HG03095 (cell line): ENCODE measurements around the gene C17orf114.
"Not testable (repeated sequence)": the region's sequence is repeated elsewhere in the genome, so short reads cannot be mapped to it uniquely, and the experiment has no call there.

Source experiments
- ATAC-seq: cut with Tn5 transposase; IDR thresholded peaks from one replicate; pipeline ENCODE4 v1.9.1; 2021; ENCODE audit warnings: moderate library complexity; ENCODE audit not compliant: unreplicated experiment

Gene C17orf114

DNA sequence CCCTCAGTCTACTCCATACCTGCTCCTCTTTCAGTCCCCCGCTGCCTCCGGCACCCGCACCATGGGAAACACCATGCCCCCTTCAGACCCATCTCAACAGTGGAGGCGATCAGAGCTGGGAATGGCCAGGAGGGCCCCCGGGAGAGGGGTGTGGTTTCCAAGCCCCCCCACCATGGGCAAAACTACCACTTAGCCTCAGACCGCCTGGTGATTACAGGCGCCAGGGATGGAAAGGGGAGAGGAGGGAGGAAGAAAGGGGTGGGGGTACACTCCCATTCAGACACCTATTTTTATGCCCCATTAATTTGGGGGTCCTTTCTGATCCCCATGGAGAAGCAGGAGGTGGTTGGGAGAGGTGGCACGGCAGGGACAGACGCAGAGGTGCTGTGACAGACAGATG lies at the start of gene C17orf114:
Gene C17orf114 (minus strand): TSS at position 101 of the 400 bp plus-strand sequence.
- ATAC-seq = no peak

DNA sequence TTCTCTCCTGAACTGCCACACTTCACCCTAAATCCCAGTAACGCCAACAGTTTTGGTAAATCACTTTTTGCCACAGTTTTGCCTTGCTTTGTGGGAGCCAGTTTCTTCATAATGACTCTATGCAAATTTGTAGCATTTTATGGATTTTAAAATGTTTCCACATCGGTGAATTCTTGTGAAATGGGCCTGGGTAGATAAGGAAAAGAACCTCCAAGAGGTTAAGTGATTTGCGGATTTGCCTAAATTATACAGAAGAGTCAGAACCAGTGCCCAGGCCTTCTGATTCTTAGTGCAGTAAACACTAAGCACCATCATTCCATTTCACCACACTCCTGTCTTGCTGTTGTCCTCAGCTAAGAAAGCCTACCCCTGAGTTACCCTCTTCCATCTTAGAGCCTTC lies 49.0 kb upstream of the C17orf114 start:
- no peak for ATAC-seq

DNA sequence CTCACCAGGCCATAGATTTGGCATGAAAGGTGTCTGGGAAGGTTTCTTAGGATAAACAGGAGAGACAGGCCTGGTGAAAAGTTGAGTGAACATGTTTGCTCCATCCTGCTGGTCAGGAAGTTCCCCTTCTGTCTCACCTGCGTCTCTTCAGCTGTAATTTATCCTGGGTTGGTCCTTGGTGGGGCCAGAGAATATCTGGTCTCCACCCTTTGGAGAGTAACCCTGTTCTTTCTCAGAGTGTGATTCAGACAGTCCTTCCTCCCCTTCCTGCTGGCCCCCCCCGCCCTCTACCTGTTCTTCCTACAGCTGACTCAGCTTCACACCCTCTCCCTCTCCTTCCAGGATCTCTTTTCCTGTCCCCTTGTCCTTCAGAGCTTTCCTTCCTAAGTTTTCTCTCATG lies 48.1 kb upstream of the C17orf114 start:
- no peak for ATAC-seq

DNA sequence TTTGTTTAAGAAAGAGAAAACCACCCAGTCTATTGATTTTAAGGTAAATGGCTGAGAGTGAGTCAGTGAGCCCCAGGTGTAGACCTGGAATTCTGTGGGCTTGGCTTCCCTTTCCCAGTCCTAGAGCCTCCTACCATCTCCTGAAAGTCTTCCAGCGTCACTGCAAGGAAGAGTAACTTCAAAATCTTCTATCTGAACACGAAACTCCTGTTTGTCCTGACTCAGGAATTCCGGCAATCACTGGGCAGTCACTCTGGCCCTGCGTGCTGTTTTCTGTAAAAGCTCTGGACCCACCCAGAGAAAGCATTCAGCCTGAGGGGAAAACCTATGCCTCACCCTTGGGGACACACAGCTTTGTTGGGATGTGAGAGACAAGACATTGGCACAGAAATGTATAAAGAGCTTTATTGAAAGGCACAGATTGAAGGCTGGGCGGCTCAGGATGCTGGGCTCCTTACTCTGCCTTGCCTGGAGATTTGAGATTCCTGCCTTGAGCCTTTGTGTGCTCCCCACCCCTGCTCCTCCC lies 46.9 kb upstream of the C17orf114 start:
- ATAC-seq = no peak

DNA sequence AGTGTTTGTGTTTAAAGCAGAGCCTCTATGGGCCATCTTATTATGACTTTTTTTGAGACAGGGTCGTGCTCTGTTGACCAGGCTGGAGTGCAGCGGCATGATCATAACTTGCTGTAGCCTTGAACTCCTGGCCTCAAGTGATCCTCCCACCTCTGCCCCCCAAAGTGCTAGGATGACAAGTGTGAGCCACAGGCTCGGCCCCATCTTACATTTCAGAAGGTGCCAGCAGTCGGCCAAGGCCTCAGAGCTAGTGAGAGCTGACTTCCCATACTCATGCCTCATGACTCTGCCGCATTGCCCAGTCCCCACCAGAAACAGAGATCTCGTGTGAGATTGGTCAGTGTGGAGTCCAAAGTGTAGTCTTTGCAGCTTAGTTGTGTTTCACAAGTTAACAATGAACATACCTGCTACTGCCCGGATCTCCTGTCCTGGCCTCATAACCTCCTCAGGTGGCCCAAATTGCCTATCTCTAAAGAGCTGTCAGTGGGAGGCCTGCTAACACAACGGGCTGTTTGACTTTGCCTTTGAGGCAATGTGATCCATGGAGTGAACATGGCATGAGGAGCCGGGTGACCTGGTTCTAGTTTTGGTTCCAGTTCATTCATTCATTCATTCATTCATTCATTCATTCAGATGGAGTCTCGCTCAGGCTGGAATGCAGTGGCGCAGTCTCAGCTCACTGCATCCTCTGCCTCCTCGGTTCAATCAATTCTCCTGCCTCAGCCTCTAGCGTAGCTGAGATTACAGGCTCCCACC lies 44.7 kb upstream of the C17orf114 start:
- no peak for ATAC-seq

DNA sequence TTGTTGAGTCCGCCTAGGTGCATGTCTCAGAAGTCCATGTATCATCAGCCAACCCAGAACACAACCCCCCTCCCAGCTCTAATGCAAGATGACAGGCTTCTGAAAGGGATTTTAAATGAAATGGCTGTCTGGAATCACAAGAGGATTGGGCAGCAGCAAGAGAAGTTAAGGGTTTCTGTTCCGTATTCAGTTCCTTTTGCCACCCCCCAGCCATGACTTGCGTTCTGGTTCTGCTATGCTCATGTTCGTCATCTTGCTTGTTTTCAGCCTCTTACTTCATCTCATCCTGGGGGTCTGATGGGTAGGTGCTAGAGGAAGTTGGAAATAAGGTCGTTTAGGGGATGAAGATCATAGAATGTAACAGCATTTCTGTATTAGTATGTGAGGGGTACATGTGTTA lies 43.0 kb upstream of the C17orf114 start:
- ATAC-seq = no peak

DNA sequence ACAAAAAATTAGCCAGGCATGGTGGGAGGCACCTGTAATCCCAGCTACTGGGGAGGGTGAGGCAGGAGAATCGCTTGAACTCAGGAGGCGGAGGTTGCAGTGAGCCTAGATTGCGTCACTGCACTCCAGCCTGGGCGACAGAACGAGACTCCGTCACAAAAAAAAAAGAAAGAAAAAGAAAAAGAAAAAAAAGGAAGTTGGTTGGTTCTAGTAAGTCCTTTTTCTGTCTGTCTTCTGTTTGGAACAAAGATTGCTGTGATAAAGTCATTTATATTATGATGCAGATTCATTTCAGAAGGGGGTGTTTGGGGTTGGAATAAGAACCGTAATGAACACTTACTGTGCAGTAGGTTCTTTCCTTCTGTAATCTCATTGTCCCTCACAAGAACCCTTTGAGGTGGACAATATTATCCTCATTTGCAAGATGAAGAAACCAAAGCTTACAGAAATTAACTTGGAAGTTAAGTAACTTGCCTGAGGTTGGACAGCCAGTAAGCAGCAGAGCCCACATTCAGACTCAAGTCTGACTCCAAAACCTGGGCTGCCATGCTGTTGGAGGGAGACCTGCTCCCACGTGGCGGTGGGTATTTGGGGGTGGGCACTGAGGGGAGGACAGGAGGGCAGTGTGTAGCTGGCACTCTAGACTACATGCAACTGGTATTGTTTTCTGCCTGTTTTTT lies 41.3 kb upstream of the C17orf114 start:
- ATAC-seq = no peak

DNA sequence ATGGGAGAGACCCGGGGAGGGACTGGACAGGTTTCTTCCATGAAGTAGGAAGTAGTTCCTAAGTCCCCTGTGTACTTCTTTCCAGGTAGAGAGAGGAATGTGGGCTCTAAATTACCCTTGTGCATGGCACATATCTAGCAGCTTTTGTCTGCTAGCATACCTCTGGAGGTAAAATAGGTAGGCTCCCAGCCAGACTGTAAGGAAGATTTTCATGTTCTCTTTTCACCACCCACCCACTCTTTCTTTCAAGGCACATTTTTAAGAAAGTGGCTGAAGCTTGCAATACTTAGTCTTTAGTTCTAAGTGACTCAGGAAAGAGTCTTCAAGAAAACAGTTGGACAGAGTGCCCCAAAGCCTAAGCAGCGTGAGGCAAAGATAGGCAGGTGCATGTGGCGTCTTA lies 40.2 kb upstream of the C17orf114 start:
- ATAC-seq = no peak

DNA sequence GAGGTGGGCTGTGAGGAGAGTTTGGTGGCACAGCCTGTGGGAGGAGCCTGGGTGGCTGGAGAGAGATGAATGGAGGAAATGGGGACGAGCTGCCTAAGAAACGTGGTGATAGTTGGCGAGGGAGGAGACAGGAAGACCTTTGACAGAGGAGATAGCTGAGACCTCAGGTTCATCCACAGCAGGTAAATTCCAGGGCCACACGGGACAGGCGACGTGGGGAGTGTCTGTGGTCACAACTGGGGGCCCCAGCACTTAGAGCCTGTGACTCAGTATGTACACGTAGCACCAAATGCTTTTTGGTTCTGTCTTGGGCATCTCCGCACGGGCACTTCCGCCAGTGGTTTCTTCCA lies 38.7 kb upstream of the C17orf114 start:
- no peak for ATAC-seq

DNA sequence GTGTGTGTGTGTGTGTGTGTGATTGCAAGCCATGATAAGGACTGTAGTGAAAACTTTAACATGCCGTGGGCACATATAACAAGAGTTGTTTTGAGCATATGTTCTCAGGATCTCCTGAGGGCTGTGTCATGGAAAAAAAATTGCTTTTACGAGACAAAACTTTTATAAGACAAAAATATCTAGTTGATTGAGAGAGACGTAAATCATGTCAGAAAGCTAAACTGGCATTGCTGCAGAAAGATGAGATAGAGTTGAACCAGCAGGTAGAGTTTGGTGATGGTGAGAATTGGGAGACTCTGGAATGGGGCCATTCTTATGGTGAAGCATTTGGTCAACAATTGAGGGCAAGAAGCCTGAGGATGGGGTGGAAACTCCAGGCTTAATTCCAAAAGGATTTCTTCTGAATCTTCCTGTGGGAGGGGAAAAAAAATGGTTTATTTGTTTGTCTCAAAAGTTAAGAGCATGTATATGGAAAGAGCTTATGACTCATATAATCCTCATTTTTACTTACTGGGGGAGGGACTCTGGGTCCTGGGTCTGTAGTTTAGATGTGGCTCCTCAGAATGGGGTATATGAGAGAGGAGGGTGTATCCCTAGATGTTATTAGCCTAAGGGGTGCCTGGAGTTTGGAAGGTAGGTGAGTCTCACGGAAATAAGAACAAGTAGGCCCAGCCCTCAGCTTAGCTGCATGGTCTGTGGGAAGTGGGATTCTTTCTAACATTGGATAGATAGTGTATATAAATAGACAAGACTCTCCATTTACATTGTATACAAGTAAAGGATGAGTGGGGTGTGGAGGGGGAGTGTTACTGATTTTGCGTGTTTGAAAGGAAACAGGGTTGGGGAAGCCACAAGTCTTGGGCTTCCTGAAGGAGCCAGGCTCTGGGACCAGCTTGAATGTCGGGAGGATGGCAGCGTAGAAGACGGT lies 38.1 kb upstream of the C17orf114 start:
- ATAC-seq = no peak

DNA sequence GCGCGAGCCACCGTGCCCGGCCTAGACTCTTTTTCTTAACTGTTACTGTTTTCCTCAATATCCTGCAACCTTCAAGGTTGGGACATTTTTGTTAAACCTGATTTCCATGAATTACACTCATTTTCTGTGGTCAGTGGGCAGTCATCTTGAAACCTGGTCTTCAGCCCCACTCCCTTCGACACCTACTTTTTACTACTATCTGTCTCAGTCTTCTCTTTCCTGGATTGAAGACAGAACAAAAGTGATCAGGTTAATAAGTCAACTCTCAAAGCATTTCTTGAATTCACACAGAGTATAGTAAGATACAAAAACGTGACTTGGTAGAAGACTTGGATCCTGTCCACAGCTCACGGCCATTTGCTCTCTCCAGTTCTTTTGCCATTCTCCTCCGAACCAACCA lies 37.1 kb upstream of the C17orf114 start:
- ATAC-seq = no peak

DNA sequence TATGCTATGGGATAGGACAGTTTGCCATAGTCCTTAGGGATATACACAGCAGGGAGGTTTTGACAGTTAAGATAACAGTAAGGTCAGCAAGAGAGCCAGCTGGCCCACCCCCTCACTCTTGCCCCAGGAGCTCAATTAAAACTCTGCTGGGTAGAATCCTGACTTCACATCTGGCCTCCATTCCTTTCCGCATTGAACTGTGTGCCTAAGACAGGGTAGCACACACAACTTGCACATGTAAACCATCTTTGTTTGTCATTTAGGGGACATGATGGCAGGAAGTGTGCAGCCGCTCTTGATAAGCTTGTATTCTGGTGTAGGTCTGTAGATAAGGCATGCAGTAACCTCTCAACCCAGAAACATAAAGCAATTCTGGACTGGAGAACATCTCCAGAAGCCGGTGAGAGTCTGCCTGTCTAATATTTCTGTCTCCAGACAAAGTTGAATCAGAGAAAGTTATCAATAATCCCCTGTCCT lies 36.2 kb upstream of the C17orf114 start:
- no peak for ATAC-seq

DNA sequence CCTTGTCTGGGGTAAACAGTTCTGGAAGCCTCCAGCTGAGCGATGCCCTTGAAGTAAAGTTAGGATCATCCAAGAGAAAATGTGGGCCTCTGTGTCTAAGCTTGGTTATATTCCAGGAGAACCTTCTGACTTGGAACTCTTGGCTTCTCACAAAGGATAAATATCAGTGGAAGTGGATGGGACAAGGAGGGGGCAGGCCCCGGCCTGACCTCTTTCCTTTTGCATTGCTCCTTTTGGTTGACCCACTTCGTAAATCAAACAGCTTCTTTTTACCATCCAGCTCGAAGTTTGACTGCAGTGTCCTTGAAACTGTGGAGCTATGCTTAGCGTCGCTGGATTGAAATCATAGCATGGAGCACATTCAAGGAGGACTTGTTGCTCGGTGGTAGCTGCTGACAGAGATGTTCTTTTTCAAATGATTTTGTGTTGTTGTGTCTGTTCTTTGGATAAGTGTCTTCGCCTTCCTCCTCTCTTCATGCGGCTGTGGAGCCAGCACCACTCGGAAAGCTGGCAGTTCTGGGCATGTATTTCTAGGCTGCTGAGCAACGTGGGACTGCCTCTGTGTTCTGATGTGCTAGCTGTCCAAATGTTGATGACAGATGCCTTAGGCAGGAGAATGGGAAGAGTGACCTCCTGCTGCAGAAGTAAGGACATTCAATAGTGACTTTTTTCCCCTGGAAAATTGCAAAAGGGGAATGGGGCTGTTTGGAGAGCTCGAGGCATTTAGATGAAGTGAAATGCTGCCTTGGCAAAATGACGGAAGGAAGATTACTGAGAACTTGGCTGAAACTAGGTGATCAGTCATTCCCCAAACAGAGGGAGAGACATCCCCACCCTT lies 35.6 kb upstream of the C17orf114 start:
- no peak for ATAC-seq

DNA sequence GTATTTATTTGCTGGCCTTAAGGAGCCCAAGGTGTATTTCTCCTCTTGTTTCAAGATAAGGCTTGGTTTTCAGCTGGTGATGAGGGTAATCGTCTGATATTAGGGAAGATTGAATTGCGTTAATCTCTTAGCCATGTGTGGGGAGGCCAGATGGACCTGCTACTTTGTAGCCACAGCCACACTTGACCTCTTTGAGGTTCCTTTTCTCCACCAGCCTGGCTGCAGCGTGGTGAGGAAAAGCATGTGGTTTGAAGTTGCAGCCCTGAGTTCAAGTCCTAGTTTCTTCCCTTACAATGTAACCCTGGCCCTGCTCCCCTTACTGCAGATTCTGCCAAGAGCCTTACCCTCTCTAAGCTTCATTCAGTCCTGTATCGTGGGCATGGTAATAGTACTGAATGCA lies 34.1 kb upstream of the C17orf114 start:
- ATAC-seq = no peak

DNA sequence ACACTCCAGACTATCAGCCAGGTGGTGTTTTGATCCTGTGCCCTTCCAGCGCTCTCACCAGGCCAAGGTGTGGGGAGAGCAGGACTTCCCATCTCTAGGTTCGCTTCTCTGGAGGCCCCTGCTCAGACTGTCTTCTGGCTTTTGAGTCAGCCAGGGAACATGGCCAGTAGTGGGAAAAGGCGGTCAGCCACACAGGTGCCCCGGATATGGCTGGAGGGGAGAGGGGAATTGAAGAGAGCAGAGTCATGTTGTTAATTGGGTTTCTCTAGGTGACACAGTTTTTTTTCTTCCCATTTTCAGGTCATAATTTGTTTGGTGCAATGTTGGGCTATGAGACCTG lies 32.5 kb upstream of the C17orf114 start:
- no peak for ATAC-seq

DNA sequence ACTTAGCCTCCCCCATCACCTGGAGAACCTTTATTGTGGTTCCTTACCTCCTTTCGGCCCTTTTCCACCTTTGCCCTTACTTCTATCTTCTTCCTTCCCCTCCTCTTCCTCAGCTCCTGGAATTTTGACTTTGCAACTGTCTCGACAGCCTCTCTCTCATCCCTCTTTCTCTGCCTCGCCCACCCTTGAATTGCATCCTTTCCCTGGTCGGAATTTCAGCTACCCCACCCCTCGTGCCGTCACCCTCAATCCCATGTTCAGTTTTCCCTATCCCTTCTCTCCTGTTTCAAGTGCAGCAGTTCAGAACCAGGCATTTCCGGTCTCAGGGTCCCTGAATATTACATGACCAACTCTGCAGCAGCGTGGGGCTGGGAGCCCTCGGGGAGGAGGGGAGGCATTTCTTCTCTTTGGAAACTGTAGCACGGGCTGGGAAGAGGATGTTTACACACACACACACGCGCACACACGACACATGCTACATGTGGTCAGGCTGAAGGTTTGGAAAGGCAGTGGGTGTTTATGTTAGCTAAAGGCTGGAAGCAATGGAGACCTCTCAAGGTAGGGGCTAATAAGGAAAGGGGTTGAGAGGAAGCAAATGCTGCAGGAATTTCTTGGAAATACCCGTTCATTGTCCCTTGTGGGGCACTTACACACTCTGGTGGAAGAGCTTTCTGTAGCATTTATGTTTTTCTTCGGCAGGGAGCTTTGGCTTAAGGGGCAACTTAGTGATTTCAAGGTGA lies 32.0 kb upstream of the C17orf114 start:
- ATAC-seq = no peak

DNA sequence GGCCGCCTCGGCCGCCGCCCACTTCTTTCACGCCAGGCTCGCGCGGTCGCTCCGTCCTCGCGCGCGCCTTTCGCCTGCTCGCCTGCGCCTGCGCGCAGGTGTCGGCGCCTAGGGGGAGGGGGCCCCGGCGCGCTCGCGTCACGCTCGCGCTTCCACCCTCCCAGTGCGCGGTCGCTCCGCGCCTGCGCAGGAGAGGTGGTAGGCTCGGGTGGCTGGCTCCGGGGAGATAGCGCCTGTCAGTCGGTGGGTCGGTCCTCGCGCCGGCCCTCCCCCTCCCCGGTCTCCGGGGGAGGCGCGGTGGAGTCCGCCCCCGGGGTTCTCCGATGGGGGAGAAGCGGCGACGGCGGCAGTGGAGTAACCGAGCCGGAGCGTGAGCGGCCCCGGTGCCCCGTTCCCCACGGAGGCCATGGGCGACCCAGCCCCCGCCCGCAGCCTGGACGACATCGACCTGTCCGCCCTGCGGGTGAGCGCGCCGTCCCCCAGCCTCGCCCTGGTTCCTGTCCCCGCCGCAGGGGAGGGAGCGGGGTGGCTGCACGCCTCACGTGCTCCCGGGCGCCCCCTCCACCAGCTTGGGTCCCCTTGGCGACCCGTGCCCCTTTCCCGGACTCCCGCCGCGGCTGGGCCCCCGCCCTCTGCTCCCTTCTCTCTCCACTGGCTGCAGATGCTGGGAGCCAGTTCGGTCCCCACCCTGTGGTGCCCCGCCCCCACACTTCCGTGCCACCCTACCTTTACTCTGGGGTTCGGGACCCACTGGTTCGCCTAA lies 31.2 kb upstream of the C17orf114 start, which contains the start of gene MINK1:
Gene MINK1 (plus strand): TSS at position 163 of the 763 bp plus-strand sequence. CDS start 244 bp downstream, at position 407.
- no peak for ATAC-seq

DNA sequence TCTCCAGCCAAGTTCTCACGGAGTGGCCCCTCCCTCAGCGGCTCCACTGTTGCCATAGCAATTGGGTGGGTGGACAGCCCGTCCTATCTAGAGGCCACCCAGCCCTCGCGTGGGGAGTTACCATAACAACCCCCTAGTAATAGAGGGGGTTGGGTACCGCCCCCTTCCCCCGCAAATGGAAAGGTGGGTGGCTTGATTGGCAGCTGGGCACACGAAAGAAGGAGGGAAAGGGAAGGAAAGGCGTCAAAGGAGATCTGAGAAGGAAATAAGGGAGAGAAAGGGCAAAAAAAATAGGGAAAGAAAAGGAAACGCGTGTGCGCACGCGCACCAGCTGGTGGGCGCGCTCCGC lies 30.7 kb upstream of the C17orf114 start:
- not testable (repeated sequence) for ATAC-seq

DNA sequence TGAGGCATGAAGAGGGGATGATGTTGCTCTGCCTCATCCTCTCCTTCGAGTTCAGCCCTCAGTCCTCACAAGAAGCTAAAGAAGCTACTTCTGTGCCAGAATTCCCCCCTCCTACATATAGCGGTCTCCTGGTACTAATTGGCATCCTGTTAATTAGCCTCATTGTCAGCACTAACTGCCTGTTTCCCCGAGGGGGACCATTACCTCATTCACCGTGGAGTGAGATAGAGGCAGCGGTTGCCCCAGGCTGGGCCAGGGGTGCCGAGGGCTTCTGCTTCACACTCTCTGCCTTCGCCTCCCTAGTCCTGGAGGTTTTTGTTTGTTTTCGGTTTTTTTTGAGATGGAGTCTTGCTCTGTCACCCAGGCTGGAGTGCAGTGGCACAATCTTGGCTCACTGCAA lies 25.3 kb upstream of the C17orf114 start:
- no peak for ATAC-seq
